COR-L47 (cell line): ENCODE data around the gene PRKG1.
"Not testable (repeated sequence)": the region's sequence is repeated elsewhere in the genome, so short reads cannot be mapped to it uniquely, and the experiment has no call there.

Source experiments
- DNase-seq: peaks from one replicate; lab custom pipeline; 2025; lab: John Stamatoyannopoulos, UW

PRKG1 gene

GRCh38 chr10:51321980-51322379, 247.7 kb downstream of the PRKG1 start:
- DNase-seq: no peak

GRCh38 chr10:51325649-51326048, 251.4 kb downstream of the PRKG1 start:
- no peak for DNase-seq

- no peak for DNase-seq
Observed at GRCh38 chr10:51326174-51326573, 251.9 kb downstream of the PRKG1 start.

GRCh38 chr10:51327432-51327831, 253.1 kb downstream of the PRKG1 start:
- DNase-seq: no peak

- DNase-seq: no peak
Observed at GRCh38 chr10:51340366-51340765, 266.1 kb downstream of the PRKG1 start.

GRCh38 chr10:51340845-51341610, 266.7 kb downstream of the PRKG1 start:
- DNase-seq: no peak

- not testable (repeated sequence) for DNase-seq
Observed at GRCh38 chr10:51341745-51342144, 267.5 kb downstream of the PRKG1 start.

- no peak for DNase-seq
Observed at GRCh38 chr10:51342381-51342780, 268.1 kb downstream of the PRKG1 start.

GRCh38 chr10:51343391-51343790, 269.1 kb downstream of the PRKG1 start:
- DNase-seq: no peak

GRCh38 chr10:51344371-51344770, 270.1 kb downstream of the PRKG1 start:
- no peak for DNase-seq

- DNase-seq: no peak
Observed at GRCh38 chr10:51348622-51349021, 274.3 kb downstream of the PRKG1 start.

GRCh38 chr10:51357170-51357569, 282.9 kb downstream of the PRKG1 start:
- no peak for DNase-seq

- no peak for DNase-seq
Observed at GRCh38 chr10:51358227-51358626, 283.9 kb downstream of the PRKG1 start.

GRCh38 chr10:51363415-51363814, 289.1 kb downstream of the PRKG1 start:
- DNase-seq: no peak

- no peak for DNase-seq
Observed at GRCh38 chr10:51364674-51365073, 290.4 kb downstream of the PRKG1 start.

GRCh38 chr10:51366044-51366443, 291.8 kb downstream of the PRKG1 start:
- DNase-seq: no peak

GRCh38 chr10:51367127-51367526, 292.8 kb downstream of the PRKG1 start:
- no peak for DNase-seq

- DNase-seq: no peak
Observed at GRCh38 chr10:51367694-51368093, 293.4 kb downstream of the PRKG1 start.

- no peak for DNase-seq
Observed at GRCh38 chr10:51368943-51369342, 294.7 kb downstream of the PRKG1 start.

- no peak for DNase-seq
Observed at GRCh38 chr10:51369903-51370302, 295.6 kb downstream of the PRKG1 start.

- DNase-seq: no peak
Observed at GRCh38 chr10:51371743-51372142, 297.5 kb downstream of the PRKG1 start.

- DNase-seq: no peak
Observed at GRCh38 chr10:51375790-51376189, 301.5 kb downstream of the PRKG1 start.

- DNase-seq: no peak
Observed at GRCh38 chr10:51377070-51377931, 303.0 kb downstream of the PRKG1 start.
